SU-DHL-6 (cell line): ENCODE measurements around the gene MXI1.

Source experiments
- H2AFZ ChIP-seq: fragments of 200-600 bp; sonication (generic); 2 replicates; pipeline ENCODE4 v1.6.1; 2014; ENCODE audit warnings: low read depth, mild to moderate bottlenecking, moderate library complexity, mixed read lengths, antibody characterized with exemption, low read length; ENCODE audit not compliant: severe bottlenecking
- H3F3A ChIP-seq: fragments of 200-600 bp; shearing (Covaris generic); 2 replicates; pipeline ENCODE4 v1.6.0; 2016; ENCODE audit warnings: antibody characterized with exemption, mild to moderate bottlenecking; ENCODE audit not compliant: insufficient read depth
- H3K27ac ChIP-seq: fragments of 200-600 bp; sonication (generic); 2 replicates; pipeline ENCODE4 v1.5.1; 2016; ENCODE audit warnings: low read depth, mild to moderate bottlenecking, low read length, moderate library complexity, mixed read lengths
- H3K27me3 ChIP-seq: fragments of 200-600 bp; sonication (generic), shearing (Covaris generic); 2 replicates; pipeline ENCODE4 v1.6.0; 2014; ENCODE audit warnings: mild to moderate bottlenecking, low read length
- H3K36me3 ChIP-seq: fragments of 200-600 bp; sonication (generic); 2 replicates; pipeline ENCODE4 v1.6.1; 2014; ENCODE audit warnings: mild to moderate bottlenecking, low read length, mixed read lengths
- H3K4me2 ChIP-seq: fragments of 300-600, 200-600 bp; shearing (Covaris generic), sonication (generic); 2 replicates; pipeline ENCODE4 v1.6.0; 2014; ENCODE audit warnings: low read length, low read depth, mild to moderate bottlenecking; ENCODE audit not compliant: poor library complexity, severe bottlenecking
- H3K4me3 ChIP-seq: fragments of 200-600 bp; sonication (generic); 2 replicates; pipeline ENCODE4 v1.5.1; 2014; ENCODE audit warnings: antibody characterized with exemption, low read length, mild to moderate bottlenecking, mixed read lengths; ENCODE audit not compliant: insufficient read depth, poor library complexity, severe bottlenecking
- H3K79me2 ChIP-seq: fragments of 200-600 bp; sonication (generic); 2 replicates; pipeline ENCODE4 v1.6.1; 2014; ENCODE audit warnings: mild to moderate bottlenecking, low read length, moderate library complexity; ENCODE audit not compliant: insufficient read depth
- H3K9ac ChIP-seq: fragments of 200-600 bp; sonication (generic); 2 replicates; pipeline ENCODE4 v1.7.0; 2014; ENCODE audit warnings: mild to moderate bottlenecking, low read length
- H3K9me2 ChIP-seq: fragments of 200-600 bp; sonication (generic); replicated peaks from 2 replicates; pipeline ENCODE4 v1.6.1; 2014; ENCODE audit warnings: low read length; ENCODE audit not compliant: insufficient read depth
- H3K9me3 ChIP-seq: fragments of 200-600 bp; sonication (generic); 2 replicates; pipeline ENCODE4 v1.6.1; 2014; ENCODE audit warnings: low read length, mixed read lengths; ENCODE audit not compliant: insufficient read depth
- H4K20me1 ChIP-seq: fragments of 200-600 bp; sonication (generic); 2 replicates; pipeline ENCODE4 v1.6.1; 2014; ENCODE audit warnings: low read depth, mild to moderate bottlenecking, antibody characterized with exemption, low read length, moderate library complexity, mixed read lengths
- CTCF ChIP-seq: fragments of 200-600 bp; sonication (generic); IDR thresholded peaks from one replicate; pipeline ENCODE4 v1.5.1; 2017; ENCODE audit warnings: antibody characterized with exemption, mild to moderate bottlenecking, low read length, moderate library complexity; ENCODE audit not compliant: insufficient read depth, poor library complexity, severe bottlenecking
- EZH2phosphoT487 ChIP-seq: fragments of 200-600 bp; sonication (generic), shearing (Covaris generic); conservative IDR thresholded peaks from 2 replicates; pipeline ENCODE4 v1.6.1; 2018; ENCODE audit warnings: mild to moderate bottlenecking, antibody characterized with exemption, low read length, moderate library complexity, mixed read lengths

MXI1 gene

GRCh38 chr10:110252151-110252550 lies 44.7 kb downstream of the MXI1 start:
- Histone ChIP-seq H4K20me1 (no peaks in the 10 kb centered on the region), H3K4me3 (no peak overlapping the region), H3K4me2 (no peak overlapping the region), H3K36me3 (no peaks in the 10 kb centered on the region), H3F3A (no peaks in the 10 kb centered on the region), H3K79me2 (no peaks in the 10 kb centered on the region), H2AFZ (no peak overlapping the region), H3K27me3 (no peaks in the 10 kb centered on the region), H3K9ac (no peak overlapping the region), H3K9me2 (no peaks in the 10 kb centered on the region), H3K9me3 (no peaks in the 10 kb centered on the region), H3K27ac (no peak overlapping the region)
- no peak for TF ChIP-seq CTCF

GRCh38 chr10:110254467-110254866 lies 47.1 kb downstream of the MXI1 start:
- H3F3A ChIP-seq = 0 out of 2 replicates have a peak, but pooled peaks cover 3% of the 10 kb centered on the region
- H4K20me1 ChIP-seq = no peaks in the 10 kb centered on the region; the same call in 1 of the 2 replicates
- H3K4me2 ChIP-seq = no peak overlapping the region
- no peaks in the 10 kb centered on the region for H3K27me3 ChIP-seq
- no peak overlapping the region for H3K9ac ChIP-seq
- no peaks in the 10 kb centered on the region for H3K9me3 ChIP-seq
- no peak for TF ChIP-seq EZH2phosphoT487
- TF ChIP-seq CTCF = no peak
- no peaks in the 10 kb centered on the region for H3K79me2 ChIP-seq
- no peak overlapping the region for H2AFZ ChIP-seq
- no peak overlapping the region for H3K27ac ChIP-seq
- H3K9me2 ChIP-seq = no peaks in the 10 kb centered on the region
- H3K36me3 ChIP-seq = no peaks in the 10 kb centered on the region
- H3K4me3 ChIP-seq = no peak overlapping the region

GRCh38 chr10:110258542-110258941 lies 51.1 kb downstream of the MXI1 start:
- no peak overlapping the region for H3K9ac ChIP-seq
- H3K9me2 ChIP-seq = no peaks in the 10 kb centered on the region
- H3K27me3 ChIP-seq = no peaks in the 10 kb centered on the region
- no peak overlapping the region for H3K4me3 ChIP-seq
- no peak overlapping the region for H3K27ac ChIP-seq
- H3F3A ChIP-seq = 0 out of 2 replicates have a peak, but pooled peaks cover 4% of the 10 kb centered on the region
- H3K4me2 ChIP-seq = no peak overlapping the region
- no peaks in the 10 kb centered on the region for H3K36me3 ChIP-seq
- no peaks in the 10 kb centered on the region for H3K79me2 ChIP-seq
- no peaks in the 10 kb centered on the region for H3K9me3 ChIP-seq
- H4K20me1 ChIP-seq = no peaks in the 10 kb centered on the region; the same call in 1 of the 2 replicates
- H2AFZ ChIP-seq = no peak overlapping the region
- TF ChIP-seq CTCF (no peak), EZH2phosphoT487 (no peak)
